Neural cell (in vitro differentiated cells): Measurements from ENCODE around the gene ZNF222. TPM values are rescaled to one million over a fixed set of nuclear protein-coding genes. Genes with fewer than 3 reads are reported as not detected.

ENCODE experiments used
- H2AFZ ChIP-seq: fragments of 200-600, 300-800 bp; sonication (generic), shearing (Covaris generic); 2 replicates; pipeline ENCODE4 v1.6.0; 2014; ENCODE audit warnings: low read depth, mild to moderate bottlenecking, antibody characterized with exemption, low read length, moderate library complexity
- H3F3A ChIP-seq: fragments of 200-600 bp; shearing (Covaris generic); 2 replicates; pipeline ENCODE4 v1.6.1; 2016; ENCODE audit warnings: mild to moderate bottlenecking, moderate library complexity, mixed read lengths, antibody characterized with exemption, low read length; ENCODE audit not compliant: insufficient read depth, poor library complexity, severe bottlenecking
- H3K27ac ChIP-seq: fragments of 200-600, 300-800 bp; sonication (generic), shearing (Covaris generic); 2 replicates; pipeline ENCODE4 v1.5.1; 2014; ENCODE audit warnings: mild to moderate bottlenecking, low read length, moderate library complexity
- H3K27me3 ChIP-seq: fragments of 300-800, 200-600 bp; sonication (generic), shearing (Covaris generic); 2 replicates; pipeline ENCODE4 v1.6.0; 2014; ENCODE audit warnings: mild to moderate bottlenecking, low read depth, low read length, moderate library complexity; ENCODE audit not compliant: insufficient read depth
- H3K36me3 ChIP-seq: fragments of 300-800, 200-600 bp; sonication (generic), shearing (Covaris generic); 2 replicates; pipeline ENCODE4 v1.5.1; 2014; ENCODE audit warnings: mild to moderate bottlenecking, antibody characterized with exemption, low read length, moderate library complexity; ENCODE audit not compliant: insufficient read depth
- H3K4me2 ChIP-seq: fragments of 300-800, 200-600 bp; sonication (generic), shearing (Covaris generic); 2 replicates; pipeline ENCODE4 v1.6.0; 2014; ENCODE audit warnings: mild to moderate bottlenecking, low read length
- H3K4me3 ChIP-seq: fragments of 300-800, 200-600 bp; sonication (generic), shearing (Covaris generic); 2 replicates; pipeline ENCODE4 v1.5.1; 2014; ENCODE audit warnings: mild to moderate bottlenecking, low read length, moderate library complexity
- H3K79me2 ChIP-seq: fragments of 200-600 bp; shearing (Covaris generic); replicated peaks from 2 replicates; pipeline ENCODE4 v1.6.0; 2014; ENCODE audit warnings: mild to moderate bottlenecking, low read length, moderate library complexity; ENCODE audit not compliant: insufficient read depth
- H3K9ac ChIP-seq: fragments of 300-800, 200-600 bp; sonication (generic), shearing (Covaris generic); 2 replicates; pipeline ENCODE4 v1.6.1; 2016; ENCODE audit warnings: mild to moderate bottlenecking, low read length, mixed read lengths
- H3K9me2 ChIP-seq: fragments of 200-600 bp; shearing (Covaris generic); 2 replicates; pipeline ENCODE4 v1.6.1; 2016; ENCODE audit warnings: mild to moderate bottlenecking, low read length, mixed read lengths; ENCODE audit not compliant: insufficient read depth
- H3K9me3 ChIP-seq: fragments of 200-600, 300-800 bp; sonication (generic), shearing (Covaris generic); 2 replicates; pipeline ENCODE4 v1.6.1; 2016; ENCODE audit warnings: mild to moderate bottlenecking, mixed run types, low read length, moderate library complexity, mixed read lengths
- H4K20me1 ChIP-seq: fragments of 200-600 bp; shearing (Covaris generic); 2 replicates; pipeline ENCODE4 v1.6.1; 2016; ENCODE audit warnings: mild to moderate bottlenecking, mixed run types; ENCODE audit not compliant: insufficient read depth
- CTCF ChIP-seq: fragments of 450-650 bp; IDR thresholded peaks from 2 replicates; pipeline ENCODE4 v1.5.1; 2014; ENCODE audit warnings: antibody characterized with exemption, mild to moderate bottlenecking, moderate library complexity; ENCODE audit not compliant: poor library complexity, severe bottlenecking
- EP300 ChIP-seq: fragments of 450-650 bp; conservative IDR thresholded peaks from 2 replicates; pipeline ENCODE4 v1.6.1; 2014; ENCODE audit warnings: antibody characterized with exemption, mild to moderate bottlenecking, moderate library complexity; ENCODE audit not compliant: poor library complexity, severe bottlenecking
- EZH2 ChIP-seq: fragments of 200-600, 300-800 bp; shearing (Covaris generic), sonication (generic); IDR thresholded peaks from 2 replicates; pipeline ENCODE4 v1.6.1; 2014; ENCODE audit warnings: antibody characterized with exemption, low read length, borderline replicate concordance, mild to moderate bottlenecking; ENCODE audit not compliant: insufficient read depth, poor library complexity, severe bottlenecking
- MXI1 ChIP-seq: fragments of 450-650 bp; conservative IDR thresholded peaks from 2 replicates; pipeline ENCODE4 v1.6.1; 2014; ENCODE audit warnings: antibody characterized with exemption, mild to moderate bottlenecking; ENCODE audit not compliant: poor library complexity, severe bottlenecking
- POLR2AphosphoS5 ChIP-seq: IDR thresholded peaks from 2 replicates; pipeline ENCODE4 v1.6.1; 2012
- RAD21 ChIP-seq: fragments of 450-650 bp; conservative IDR thresholded peaks from 2 replicates; pipeline ENCODE4 v1.6.1; 2014; ENCODE audit warnings: antibody characterized with exemption, mild to moderate bottlenecking, moderate library complexity
- REST ChIP-seq: IDR thresholded peaks from 2 replicates; pipeline ENCODE4 v1.6.1; 2012; ENCODE audit warnings: borderline replicate concordance
- SMC3 ChIP-seq: fragments of 450-650 bp; conservative IDR thresholded peaks from 2 replicates; pipeline ENCODE4 v1.6.1; 2014; ENCODE audit warnings: antibody characterized with exemption, mild to moderate bottlenecking, moderate library complexity; ENCODE audit not compliant: poor library complexity
- TAF1 ChIP-seq: IDR thresholded peaks from 2 replicates; pipeline ENCODE4 v1.6.1; 2012; ENCODE audit warnings: low read depth
- polyA plus RNA-seq: library from polyadenylated mRNA; depleted of rRNA; stranded (reverse); fragments of >200 nt; gene quantifications from 2 replicates; pipeline ENCODE4 v1.2.3, GENCODE V29; 2014

The ZNF222 gene
- polyA plus RNA-seq, 1 donor from 2014 or later = 38.4 TPM

GRCh38 chr19:44071824-44072542, 46.8 kb downstream of the ZNF222 start, which contains the start of gene ZNF284:
Gene ZNF284 (plus strand): TSS chr19:44072159. CDS start chr19:44076390, 4,231 bp downstream.
- Histone ChIP-seq H3K36me3 (peaks cover 8% of the 10 kb centered on the region), H3K27me3 (no peaks in the 10 kb centered on the region), H3K4me2 (peak within 1 kb of the TSS; percentile 88), H3K27ac (peak within 1 kb of the TSS; percentile 70), H3K9me3 (no peaks in the 10 kb centered on the region), H3K4me3 (peak within 1 kb of the TSS; percentile 76), H4K20me1 (no peaks in the 10 kb centered on the region), H3F3A (no peaks in the 10 kb centered on the region), H2AFZ (peak within 1 kb of the TSS; percentile 71), H3K79me2 (no peaks in the 10 kb centered on the region), H3K9ac (peak within 1 kb of the TSS; percentile 66), H3K9me2 (no peaks in the 10 kb centered on the region)
- TF ChIP-seq POLR2AphosphoS5 (peak; percentile 71), TAF1 (peak; percentile 56), RAD21 (peak; percentile 19), EP300 (no peak), CTCF (no peak), MXI1 (peak; percentile 86), REST (peak; percentile 44), SMC3 (peak; percentile 35)

- H3F3A ChIP-seq = no peaks in the 10 kb centered on the region
- no peaks in the 10 kb centered on the region for H4K20me1 ChIP-seq
- no peak for TF ChIP-seq SMC3
- TF ChIP-seq EZH2 = no peak
- TF ChIP-seq MXI1 = no peak
- TF ChIP-seq EP300 = no peak
- TF ChIP-seq REST = no peak
- TF ChIP-seq POLR2AphosphoS5 = no peak
- TF ChIP-seq TAF1 = no peak
- TF ChIP-seq CTCF = no peak
- no peak for TF ChIP-seq RAD21
- peak overlapping the region; percentile 88 for H3K4me2 ChIP-seq
- no peaks in the 10 kb centered on the region for H3K9me3 ChIP-seq
- peaks cover 7% of the 10 kb centered on the region for H3K36me3 ChIP-seq
- H3K4me3 ChIP-seq = peak overlapping the region; percentile 76
- H3K79me2 ChIP-seq = no peaks in the 10 kb centered on the region
- peak overlapping the region; percentile 66 for H3K9ac ChIP-seq
- H3K9me2 ChIP-seq = no peaks in the 10 kb centered on the region
- no peaks in the 10 kb centered on the region for H3K27me3 ChIP-seq
- H3K27ac ChIP-seq = no peak overlapping the region
- peak overlapping the region; percentile 71 for H2AFZ ChIP-seq
Measured at GRCh38 chr19:44072543-44073401, 47.6 kb downstream of the ZNF222 start.
